Mesothelial cell of epicardium (in vitro differentiated cells): ENCODE data around the gene USP33. TPM values are rescaled to one million over a fixed set of nuclear protein-coding genes. Genes with fewer than 3 reads are reported as not detected.

Experiments
- DNase-seq, 2 experiments: peaks; one replicate each; pipeline ENCODE4 v3.0.0; 2021; ENCODE audit warnings: low spot score in 2 of 2; ENCODE audit not compliant: unreplicated experiment in 2 of 2
- H3K27ac Mint-ChIP-seq: 2 replicates; pipeline ENCODE4 v1.8.0; 2021; ENCODE audit warnings: mixed read lengths
- H3K27me3 Mint-ChIP-seq: 2 replicates; pipeline ENCODE4 v1.8.0; 2021; ENCODE audit warnings: low read depth, mixed read lengths
- H3K36me3 Mint-ChIP-seq: 2 replicates; pipeline ENCODE4 v1.8.0; 2021; ENCODE audit warnings: mixed read lengths
- H3K4me1 Mint-ChIP-seq: 2 replicates; pipeline ENCODE4 v1.8.0; 2021; ENCODE audit warnings: mixed read lengths
- H3K4me3 Mint-ChIP-seq: 2 replicates; pipeline ENCODE4 v1.8.0; 2021; ENCODE audit warnings: mild to moderate bottlenecking, moderate library complexity, mixed read lengths
- H3K9me3 Mint-ChIP-seq: 2 replicates; pipeline ENCODE4 v1.8.0; 2021; ENCODE audit warnings: mixed read lengths
- CTCF ChIP-seq: fragments of 200-600 bp; sonication (generic); IDR thresholded peaks from one replicate; pipeline ENCODE4 v1.5.0; 2021; ENCODE audit warnings: antibody characterized with exemption; ENCODE audit not compliant: unreplicated experiment
- total RNA-seq: library from RNA; stranded (reverse); gene quantifications from 3 replicates; pipeline ENCODE4 v1.2.1, GENCODE V29; 2021

The USP33 gene
- total RNA-seq, 1 donor from 2014 or later = 77.7 TPM

GRCh38 chr1:77697441-77697840 lies 62.2 kb downstream of the USP33 start:
- Mint-ChIP-seq H3K27me3 (no peaks in the 10 kb centered on the region), H3K4me1 (peaks cover 3% of the 10 kb centered on the region)

GRCh38 chr1:77688939-77689338 lies 70.7 kb downstream of the USP33 start:
- no peaks in the 10 kb centered on the region for H3K27me3 Mint-ChIP-seq
- DNase-seq = no peak
- peak overlapping the region; percentile 0 for H3K27ac Mint-ChIP-seq
- H3K4me1 Mint-ChIP-seq = peaks cover 12% of the 10 kb centered on the region
- TF ChIP-seq CTCF = no peak
- peaks cover 4% of the 10 kb centered on the region for H3K9me3 Mint-ChIP-seq
- H3K4me3 Mint-ChIP-seq = no peak overlapping the region
- H3K36me3 Mint-ChIP-seq = peaks cover 15% of the 10 kb centered on the region

More at GRCh38 chr1:77697441-77697840, 62.2 kb downstream of the USP33 start:
- peaks cover 4% of the 10 kb centered on the region for H3K9me3 Mint-ChIP-seq
- no peak for TF ChIP-seq CTCF
- H3K27ac Mint-ChIP-seq = no peak overlapping the region
- peaks cover 32% of the 10 kb centered on the region for H3K36me3 Mint-ChIP-seq
- H3K4me3 Mint-ChIP-seq = no peak overlapping the region
- DNase-seq = no peak

GRCh38 chr1:77687519-77687906 lies 72.1 kb downstream of the USP33 start:
- H3K36me3 Mint-ChIP-seq = peaks cover 11% of the 10 kb centered on the region
- peak overlapping the region; percentile 78 for H3K27ac Mint-ChIP-seq
- H3K9me3 Mint-ChIP-seq = peaks cover 4% of the 10 kb centered on the region
- H3K4me3 Mint-ChIP-seq = peak overlapping the region; percentile 75
- peak; percentile 40 to 49 for DNase-seq
- no peaks in the 10 kb centered on the region for H3K27me3 Mint-ChIP-seq
- no peak for TF ChIP-seq CTCF
- H3K4me1 Mint-ChIP-seq = peaks cover 15% of the 10 kb centered on the region

- peaks cover 4% of the 10 kb centered on the region for H3K9me3 Mint-ChIP-seq
- peaks cover 7% of the 10 kb centered on the region for H3K36me3 Mint-ChIP-seq
- H3K4me1 Mint-ChIP-seq = peaks cover 17% of the 10 kb centered on the region
- H3K27ac Mint-ChIP-seq = no peak overlapping the region
- no peak for TF ChIP-seq CTCF
- no peak for DNase-seq
- no peaks in the 10 kb centered on the region for H3K27me3 Mint-ChIP-seq
- H3K4me3 Mint-ChIP-seq = peak overlapping the region; percentile 75
Observed at GRCh38 chr1:77686796-77687518, 72.7 kb downstream of the USP33 start.

GRCh38 chr1:77683160-77684148 lies 76.2 kb downstream of the USP33 start:
- peak overlapping the region; percentile 98 for H3K27ac Mint-ChIP-seq
- H3K36me3 Mint-ChIP-seq = no peaks in the 10 kb centered on the region
- DNase-seq = peak; percentile 88 to 94
- H3K4me3 Mint-ChIP-seq = peak overlapping the region; percentile 94
- peak; percentile 91 for TF ChIP-seq CTCF
- peaks cover 32% of the 10 kb centered on the region for H3K4me1 Mint-ChIP-seq
- H3K27me3 Mint-ChIP-seq = no peaks in the 10 kb centered on the region
- no peaks in the 10 kb centered on the region for H3K9me3 Mint-ChIP-seq
